ENCODE measurements around the gene SERINC3. TPM values are rescaled to one million over a fixed set of nuclear protein-coding genes. Genes with fewer than 3 reads are reported as not detected.

SERINC3 gene
- total RNA-seq, 1 experiment from 2014 or later = 41.3 TPM

- no peak for TF ChIP-seq USF2 (CRISPR knock-in tag; IDR thresholded peaks at IDR 0.05)
- no peak for TF ChIP-seq KAT7 (CRISPR knock-in tag; IDR thresholded peaks at IDR 0.05; ENCODE audit: borderline replicate concordance)
- TF ChIP-seq ZNF281 (CRISPR knock-in tag; IDR thresholded peaks at IDR 0.05) = no peak
- TF ChIP-seq TP53 (CRISPR knock-in tag; IDR thresholded peaks at IDR 0.05) = no peak
- no peak for TF ChIP-seq ZNF138 (CRISPR knock-in tag; conservative IDR thresholded peaks at IDR 0.05)
- TF ChIP-seq TEAD1 (CRISPR knock-in tag; IDR thresholded peaks at IDR 0.05) = no peak
- TF ChIP-seq CREM (CRISPR knock-in tag; IDR thresholded peaks at IDR 0.05) = no peak
- no peak for TF ChIP-seq IRF1 (CRISPR knock-in tag; IDR thresholded peaks at IDR 0.05)
- no peak for TF ChIP-seq ATF1 (CRISPR knock-in tag; IDR thresholded peaks at IDR 0.05)
- no peak for TF ChIP-seq ESRRA (CRISPR knock-in tag; IDR thresholded peaks at IDR 0.05; ENCODE audit: borderline replicate concordance)
- no peak for TF ChIP-seq ZNF121 (CRISPR knock-in tag; IDR thresholded peaks at IDR 0.05)
- TF ChIP-seq NR2C2 (CRISPR knock-in tag; IDR thresholded peaks at IDR 0.05) = no peak
- TF ChIP-seq SP1 (CRISPR knock-in tag; conservative IDR thresholded peaks at IDR 0.05) = no peak
- Mint-ChIP-seq H3K4me1 (peaks cover 6% of the 10 kb centered on the region), H3K4me3 (no peak overlapping the region), H3K9me3 (no peaks in the 10 kb centered on the region), H3K36me3 (no peaks in the 10 kb centered on the region), H3K27ac (no peak overlapping the region), H3K27me3 (ENCODE audit: low read depth) (no peaks in the 10 kb centered on the region)
- ATAC-seq = no peak
- ChIA-PET POLR2A (no interaction called here), CTCF (interaction anchor here (0.6 kb wide), 1 partner anchor 890 kb away, joined by 4 read pairs; no protein-coding TSS in a partner anchor)
- DNase-seq (ENCODE audit: low spot score) = no peak
Observed at GRCh38 chr20:44542890-44543289, 21.0 kb upstream of the SERINC3 start.

- Mint-ChIP-seq H3K4me1 (peaks cover 4% of the 10 kb centered on the region; the same call in 1 of the 2 replicates), H3K36me3 (no peaks in the 10 kb centered on the region), H3K9me3 (no peaks in the 10 kb centered on the region), H3K27me3 (ENCODE audit: low read depth) (no peaks in the 10 kb centered on the region), H3K4me3 (no peak overlapping the region), H3K27ac (no peak overlapping the region)
- POLR2A ChIA-PET = no interaction called here
- no peak for DNase-seq (ENCODE audit: low spot score)
- CTCF ChIA-PET = interaction anchor here (0.6 kb wide), 1 partner anchor 889 kb away, joined by 4 read pairs; no protein-coding TSS in a partner anchor
- no peak for ATAC-seq
- TF ChIP-seq NFATC4 (CRISPR knock-in tag; IDR thresholded peaks at IDR 0.05) (no peak), FOXK1 (CRISPR knock-in tag; IDR thresholded peaks at IDR 0.05) (no peak), ZNF532 (CRISPR knock-in tag; IDR thresholded peaks at IDR 0.05; ENCODE audit: borderline replicate concordance) (no peak), E2F1 (CRISPR knock-in tag; IDR thresholded peaks at IDR 0.05) (no peak), NR3C1 (CRISPR knock-in tag; conservative IDR thresholded peaks at IDR 0.05; ENCODE audit: low read depth) (no peak), AR (CRISPR knock-in tag; IDR thresholded peaks at IDR 0.05) (no peak), CREM (CRISPR knock-in tag; IDR thresholded peaks at IDR 0.05) (no peak)
Observed at GRCh38 chr20:44541992-44542391, 20.1 kb upstream of the SERINC3 start.

All from WTC11 (cell line).